OCI-LY7 (cell line): ENCODE data around the gene GULP1. TPM values are rescaled to one million over a fixed set of nuclear protein-coding genes. Genes with fewer than 3 reads are reported as not detected.

Source experiments
- BruUV-seq: library from RNA; stranded (reverse); fragments of 400-500 nt; replicated peaks from 2 replicates; lab custom pipeline; 2021; lab: Mats Ljungman, UMichigan
- CTCF ChIA-PET: fragments of 300-600 bp; sonication (Branson Sonifier 250); formaldehyde crosslinking; loops from one replicate; lab custom pipeline; 2022; ENCODE audit warnings: antibody characterized with exemption; ENCODE audit not compliant: unreplicated experiment; lab: Charles Lee
- POLR2A ChIA-PET: fragments of 300-600 bp; sonication (Branson Sonifier 250); formaldehyde crosslinking; loops from one replicate; lab custom pipeline; 2022; ENCODE audit warnings: antibody characterized with exemption; lab: Charles Lee
- DNase-seq: peaks from one replicate; pipeline ENCODE4 v3.0.0-alpha.2; 2015; ENCODE audit warnings: low spot score
- H2AFZ ChIP-seq: fragments of 200-600 bp; sonication (generic), shearing (Covaris generic); 2 replicates; pipeline ENCODE4 v1.6.1; 2014; ENCODE audit warnings: mild to moderate bottlenecking, antibody characterized with exemption, low read length, moderate library complexity
- H3K27ac ChIP-seq: fragments of 200-600 bp; sonication (generic); 2 replicates; pipeline ENCODE4 v1.5.1; 2014; ENCODE audit warnings: mixed run types, low read depth, mild to moderate bottlenecking, moderate library complexity, low read length, inconsistent platforms; ENCODE audit not compliant: poor library complexity, severe bottlenecking
- H3K36me3 ChIP-seq: fragments of 200-600 bp; sonication (generic); 2 replicates; pipeline ENCODE4 v1.6.1; 2014; ENCODE audit warnings: mild to moderate bottlenecking, antibody characterized with exemption, low read length, moderate library complexity, mixed read lengths; ENCODE audit not compliant: insufficient read depth
- H3K4me1 ChIP-seq: fragments of 200-600 bp; sonication (generic); 2 replicates; pipeline ENCODE4 v1.5.1; 2014; ENCODE audit warnings: mild to moderate bottlenecking, low read length; ENCODE audit not compliant: insufficient read depth, poor library complexity, severe bottlenecking
- H3K4me2 ChIP-seq: fragments of 200-600 bp; sonication (generic); 2 replicates; pipeline ENCODE4 v1.6.1; 2014; ENCODE audit warnings: mild to moderate bottlenecking, low read length
- H3K4me3 ChIP-seq: fragments of 200-600 bp; sonication (generic); 2 replicates; pipeline ENCODE4 v1.5.1; 2014; ENCODE audit warnings: mild to moderate bottlenecking, low read depth, low read length; ENCODE audit not compliant: poor library complexity, severe bottlenecking
- H3K79me2 ChIP-seq: fragments of 200-600 bp; sonication (generic); 2 replicates; pipeline ENCODE4 v1.6.1; 2016; ENCODE audit warnings: low read depth, mild to moderate bottlenecking, low read length, moderate library complexity, mixed read lengths; ENCODE audit not compliant: insufficient read depth
- H3K9me2 ChIP-seq: fragments of 200-600 bp; sonication (generic); 2 replicates; pipeline ENCODE4 v1.6.1; 2016; ENCODE audit warnings: mild to moderate bottlenecking, low read length, mixed read lengths; ENCODE audit not compliant: insufficient read depth
- H3K9me3 ChIP-seq: fragments of 200-600 bp; sonication (generic); 2 replicates; pipeline ENCODE4 v1.6.1; 2014; ENCODE audit warnings: mild to moderate bottlenecking, mixed run types, low read length, mixed read lengths
- H4K20me1 ChIP-seq: fragments of 200-600 bp; sonication (generic); 2 replicates; pipeline ENCODE4 v1.6.1; 2014; ENCODE audit warnings: mild to moderate bottlenecking, antibody characterized with exemption, low read length, moderate library complexity, mixed read lengths; ENCODE audit not compliant: insufficient read depth
- CTCF ChIP-seq: fragments of 200-600 bp; sonication (generic); conservative IDR thresholded peaks from 2 replicates; pipeline ENCODE4 v1.5.1; 2014; ENCODE audit warnings: mild to moderate bottlenecking, antibody characterized with exemption, low read length, moderate library complexity, mixed read lengths
- EZH2phosphoT487 ChIP-seq: fragments of 200-600 bp; sonication (generic); IDR thresholded peaks from 2 replicates; pipeline ENCODE4 v1.6.1; 2018; ENCODE audit warnings: low read depth, borderline replicate concordance, mild to moderate bottlenecking, mixed run types, antibody characterized with exemption, low read length, moderate library complexity, mixed read lengths
- intact Hi-C: fragments of 100-400 bp; cut with micrococcal nuclease; formaldehyde crosslinking; loops from one replicate; pipeline ENCODE4 v1.10.0; 2022; ENCODE audit not compliant: unreplicated experiment
- total RNA-seq, 2 experiments: library from RNA; depleted of rRNA in 1 of 2; stranded (reverse); fragments of >200 nt in 1 of 2; shearing (Covaris generic) in 1 of 2; gene quantifications; 2 replicates each; pipeline ENCODE4 v1.2.3, GENCODE V29; 2014 to 2022

Gene GULP1
- total RNA-seq, 2 experiments from 2014 or later: not detected

- no peak for DNase-seq
- no TSS peak for BruUV-seq
- no peak overlapping the region for H3K4me2 ChIP-seq
- no peaks in the 10 kb centered on the region for H3K79me2 ChIP-seq
- ChIA-PET CTCF (no interaction called here), POLR2A (no interaction called here)
- no peak for TF ChIP-seq EZH2phosphoT487
- no peak for TF ChIP-seq CTCF
- no peaks in the 10 kb centered on the region for H3K9me2 ChIP-seq
- intact Hi-C loops: no loop called here
- H3K4me1 ChIP-seq: no peaks in the 10 kb centered on the region
- H3K9me3 ChIP-seq: no peaks in the 10 kb centered on the region
- H2AFZ ChIP-seq: no peak overlapping the region
- no peak overlapping the region for H3K27ac ChIP-seq
- H4K20me1 ChIP-seq: no peaks in the 10 kb centered on the region
- H3K4me3 ChIP-seq: no peak overlapping the region
- H3K36me3 ChIP-seq: no peaks in the 10 kb centered on the region
These were observed 11.8 kb downstream of the GULP1 start for GRCh38 chr2:188303363-188304031.

GRCh38 chr2:188305271-188305670 lies 13.6 kb downstream of the GULP1 start:
- H3K4me2 ChIP-seq: no peak overlapping the region
- CTCF ChIA-PET: no interaction called here
- H3K79me2 ChIP-seq: no peaks in the 10 kb centered on the region

GRCh38 chr2:188306271-188306670 lies 14.6 kb downstream of the GULP1 start:
- no peak overlapping the region for H3K4me3 ChIP-seq
- intact Hi-C loops: no loop called here
- H3K4me2 ChIP-seq: no peak overlapping the region
- no peaks in the 10 kb centered on the region for H3K36me3 ChIP-seq
- CTCF ChIA-PET: no interaction called here
- no peak overlapping the region for H3K27ac ChIP-seq
- POLR2A ChIA-PET: no interaction called here
- BruUV-seq: no TSS peak
- H3K9me3 ChIP-seq: no peaks in the 10 kb centered on the region
- TF ChIP-seq EZH2phosphoT487: no peak
- no peak for TF ChIP-seq CTCF
- no peak overlapping the region for H2AFZ ChIP-seq
- no peak for DNase-seq
- no peaks in the 10 kb centered on the region for H3K4me1 ChIP-seq
- no peaks in the 10 kb centered on the region for H4K20me1 ChIP-seq
- H3K79me2 ChIP-seq: no peaks in the 10 kb centered on the region
- no peaks in the 10 kb centered on the region for H3K9me2 ChIP-seq

More at GRCh38 chr2:188305271-188305670, 13.6 kb downstream of the GULP1 start:
- H3K9me2 ChIP-seq: no peaks in the 10 kb centered on the region
- no peaks in the 10 kb centered on the region for H4K20me1 ChIP-seq
- no peak overlapping the region for H2AFZ ChIP-seq
- no peaks in the 10 kb centered on the region for H3K36me3 ChIP-seq
- H3K27ac ChIP-seq: no peak overlapping the region
- H3K4me1 ChIP-seq: no peaks in the 10 kb centered on the region
- no peak for TF ChIP-seq EZH2phosphoT487
- intact Hi-C loops: no loop called here
- BruUV-seq: no TSS peak
- DNase-seq: no peak
- no peak overlapping the region for H3K4me3 ChIP-seq
- H3K9me3 ChIP-seq: no peaks in the 10 kb centered on the region
- POLR2A ChIA-PET: no interaction called here
